ENCODE data around the gene GREM1. TPM values are rescaled to one million over a fixed set of nuclear protein-coding genes. Genes with fewer than 3 reads are reported as not detected.

The GREM1 gene
- polyA plus RNA-seq, 1 of the 3 experiments (the other 2 are of a cell fraction): 23.9 TPM

GRCh38 chr15:32671339-32672325, 46.2 kb upstream of the GREM1 start:
- Histone ChIP-seq H3K27me3 (ENCODE audit: insufficient read depth) (no peaks in the 10 kb centered on the region), H4K20me1 (ENCODE audit: insufficient read depth) (no peaks in the 10 kb centered on the region), H3K36me3 (replicated peaks in 1 of 2; ENCODE audit: control insufficient read depth in 1 of 2, insufficient read depth in 2 of 2, low read length in 1 of 2) (no peaks in the 10 kb centered on the region), H3K9me3 (no peaks in the 10 kb centered on the region), H3F3A (replicated peaks; ENCODE audit: insufficient read depth) (no peaks in the 10 kb centered on the region), H3K4me2 (no peak overlapping the region), H3K79me2 (ENCODE audit: insufficient read depth) (no peaks in the 10 kb centered on the region), H3K4me3 (ENCODE audit: low read depth in 2 of 2, low read length in 1 of 2) (no peak overlapping the region), H3K27ac (ENCODE audit: low read depth in 2 of 2, low read length in 1 of 2) (no peak overlapping the region), H3K4me1 (ENCODE audit: control insufficient read depth in 1 of 2, insufficient read depth in 2 of 2, low read depth in 1 of 2, low read length in 1 of 2) (peaks cover 0 to 18% of the 10 kb centered on the region in 2 experiments; a peak in 2 of 4 replicates), H2AFZ (ENCODE audit: low read depth) (no peak overlapping the region), H3K9ac (no peak overlapping the region), H3K9me2 (no peaks in the 10 kb centered on the region)
- TF ChIP-seq RXRA (IDR thresholded peaks at IDR 0.05; ENCODE audit: borderline replicate concordance, low read depth) (no peak), TEAD4 (IDR thresholded peaks at IDR 0.05; ENCODE audit: borderline replicate concordance, insufficient read depth) (no peak), CHD2 (IDR thresholded peaks at IDR 0.05; ENCODE audit: low read length, partially characterized antibody) (no peak), USF2 (IDR thresholded peaks at IDR 0.05; ENCODE audit: borderline replicate concordance, low read depth, low read length) (no peak), NFIC (IDR thresholded peaks at IDR 0.05; ENCODE audit: borderline replicate concordance) (no peak), TCF12 (IDR thresholded peaks at IDR 0.05) (no peak), MEF2A (IDR thresholded peaks at IDR 0.05; ENCODE audit: borderline replicate concordance, low read depth) (no peak), YY1 (IDR thresholded peaks at IDR 0.05; ENCODE audit: low read depth) (no peak), IRF3 (IDR thresholded peaks at IDR 0.05; ENCODE audit: low read depth, low read length) (no peak), RCOR1 (IDR thresholded peaks at IDR 0.05; ENCODE audit: low read length) (no peak), GATA2 (CRISPR knock-in tag; IDR thresholded peaks at IDR 0.05) (no peak), CTCF (IDR thresholded peaks at IDR 0.05) (no peak), ZBTB33 (IDR thresholded peaks at IDR 0.05; ENCODE audit: borderline replicate concordance, low read depth) (no peak)
- no peak for DNase-seq
- WGBS (ENCODE audit: low lambda C conversion rate): 98% methylated on average over 29 of the region's 29 CpGs
- ChIA-PET CTCF (interaction anchor here (1.2 to 16.6 kb wide), 4 partner anchors 9 to 326 kb away, joined by 3 to 295 read pairs (median 7); no protein-coding TSS in a partner anchor), POLR2A (no interaction called here)

All from SK-N-SH (cell line).